Endothelial cell of umbilical vein (primary cell): ENCODE measurements around the gene GLYAT. TPM values are rescaled to one million over a fixed set of nuclear protein-coding genes. Genes with fewer than 3 reads are reported as not detected.

Experiments used
- BruUV-seq: library from RNA; stranded (reverse); fragments of 400-500 nt; replicated peaks from 2 replicates; lab custom pipeline; 2021; lab: Mats Ljungman, UMichigan
- CTCF ChIA-PET: fragments of 300-600, 350-600 bp; sonication (Branson Sonifier 250); formaldehyde crosslinking; loops from one replicate; lab custom pipeline; 2021; ENCODE audit warnings: antibody characterized with exemption, inconsistent platforms; lab: Charles Lee
- POLR2A ChIA-PET: fragments of 300-600, 350-600 bp; sonication (Branson Sonifier 250); formaldehyde crosslinking; loops from one replicate; lab custom pipeline; 2021; ENCODE audit warnings: antibody characterized with exemption, inconsistent platforms; lab: Charles Lee
- DNase-seq: peaks from one replicate; pipeline ENCODE4 v3.0.0-alpha.2; 2011; ENCODE audit warnings: low read depth, low spot score
- FAIRE-seq: peaks from 2 replicates; lab custom pipeline; 2011; peaks lifted over from hg19 to GRCh38; lab: Jason Lieb, UNC
- H2AFZ ChIP-seq: 2 replicates; pipeline ENCODE4 v1.6.0; 2012; ENCODE audit warnings: low read depth, low read length, control low read depth, inconsistent platforms
- H3K27ac ChIP-seq: 2 replicates; pipeline ENCODE4 v1.5.1; 2011; ENCODE audit warnings: low read depth, mild to moderate bottlenecking, control low read depth, low read length, moderate library complexity; ENCODE audit not compliant: insufficient read depth
- H3K27me3 ChIP-seq, 2 experiments: 2 replicates each; pipeline versions ENCODE4 v1.6.0 to v1.6.1; 2011; ENCODE audit warnings: low read length in 2 of 2, mixed read lengths in 1 of 2; ENCODE audit not compliant: control insufficient read depth in 2 of 2, insufficient read depth in 2 of 2
- H3K36me3 ChIP-seq, 2 experiments: 2 replicates in 1 of 2; 3 replicates in 1 of 2; pipeline ENCODE4 v1.5.1; 2011; ENCODE audit warnings: low read length in 2 of 2, mild to moderate bottlenecking in 1 of 2, moderate library complexity in 1 of 2; ENCODE audit not compliant: control insufficient read depth in 2 of 2, insufficient read depth in 2 of 2; ENCODE audit errors: extremely low read depth in 1 of 2
- H3K4me1 ChIP-seq: 3 replicates; pipeline ENCODE4 v1.5.1; 2011; ENCODE audit warnings: mild to moderate bottlenecking, low read length; ENCODE audit not compliant: control insufficient read depth, insufficient read depth; ENCODE audit errors: extremely low read depth
- H3K4me2 ChIP-seq: 2 replicates; pipeline ENCODE4 v1.6.1; 2011; ENCODE audit warnings: low read length, control low read depth, mixed read lengths; ENCODE audit not compliant: insufficient read depth
- H3K4me3 ChIP-seq, 3 experiments: fragments of 200-600 bp in 1 of 3; sonication (generic), shearing (Covaris generic) in 1 of 3; replicated peaks in 1 of 3; 2 replicates each; pipeline ENCODE4 v1.5.1; 2011 to 2016; ENCODE audit warnings: control low read depth in 3 of 3, low read length in 3 of 3, mild to moderate bottlenecking in 2 of 3, inconsistent platforms in 1 of 3, low read depth in 1 of 3, moderate library complexity in 1 of 3; ENCODE audit not compliant: insufficient read depth in 1 of 3
- H3K79me2 ChIP-seq: 2 replicates; pipeline ENCODE4 v1.6.0; 2012; ENCODE audit warnings: low read length, inconsistent platforms; ENCODE audit not compliant: control insufficient read depth, insufficient read depth
- H3K9ac ChIP-seq: replicated peaks from 2 replicates; pipeline ENCODE3; 2011; ENCODE audit warnings: low read length, control low read depth; ENCODE audit not compliant: insufficient read depth; ENCODE audit errors: extremely low read depth
- H3K9me1 ChIP-seq: replicated peaks from 3 replicates; pipeline ENCODE4 v1.6.0; 2011; ENCODE audit warnings: mild to moderate bottlenecking, low read length; ENCODE audit not compliant: control insufficient read depth, insufficient read depth; ENCODE audit errors: extremely low read depth
- H3K9me3 ChIP-seq: replicated peaks from 2 replicates; pipeline ENCODE4 v1.5.1; 2012; ENCODE audit warnings: low read length, inconsistent platforms; ENCODE audit not compliant: control insufficient read depth, insufficient read depth
- H4K20me1 ChIP-seq: replicated peaks from 2 replicates; pipeline ENCODE3; 2011; ENCODE audit warnings: mild to moderate bottlenecking, low read length; ENCODE audit not compliant: control insufficient read depth, insufficient read depth; ENCODE audit errors: extremely low read depth
- CTCF ChIP-seq, 2 donors: IDR thresholded peaks; 1 replicate in 1 of 2; 2 replicates in 1 of 2; pipeline ENCODE4 v1.5.1; 2011; ENCODE audit warnings: low read length in 2 of 2, mild to moderate bottlenecking in 2 of 2, moderate library complexity in 2 of 2, control low read depth in 1 of 2, inconsistent platforms in 1 of 2, low read depth in 1 of 2; ENCODE audit not compliant: insufficient read depth in 1 of 2; ENCODE audit errors: extremely low read depth in 1 of 2
- EZH2 ChIP-seq: IDR thresholded peaks from 2 replicates; pipeline ENCODE4 v1.6.1; 2012; ENCODE audit warnings: borderline replicate concordance, low read depth, mild to moderate bottlenecking, moderate library complexity, low read length, inconsistent platforms; ENCODE audit not compliant: severe bottlenecking
- FOS ChIP-seq: IDR thresholded peaks from 2 replicates; pipeline ENCODE4 v1.6.1; 2011; ENCODE audit warnings: mild to moderate bottlenecking, low read length, moderate library complexity, borderline replicate concordance; ENCODE audit not compliant: insufficient read depth
- JUN ChIP-seq: IDR thresholded peaks from 2 replicates; pipeline ENCODE4 v1.6.1; 2011; ENCODE audit warnings: borderline replicate concordance, low read depth; ENCODE audit not compliant: insufficient read length, insufficient read depth
- MYC ChIP-seq: IDR thresholded peaks from one replicate; pipeline ENCODE4 v1.6.1; 2011; ENCODE audit warnings: mild to moderate bottlenecking, low read depth, low read length
- POLR2A ChIP-seq: IDR thresholded peaks from 2 replicates; pipeline ENCODE4 v1.6.1; 2012; ENCODE audit warnings: low read depth, mild to moderate bottlenecking, control low read depth, low read length
- POLR2AphosphoS5 ChIP-seq: IDR thresholded peaks from 2 replicates; pipeline ENCODE4 v1.6.1; 2012; ENCODE audit warnings: low read depth, mild to moderate bottlenecking, control low read depth, low read length, moderate library complexity; ENCODE audit not compliant: insufficient read depth
- dilution Hi-C: fragments of 300-500 bp; cut with MboI; formaldehyde crosslinking; loops from one replicate; pipeline ENCODE4 v1.15.0; 2019; ENCODE audit warnings: low sequenced_read_pairs; ENCODE audit not compliant: extremely low pct_ligation_motif_present
- intact Hi-C: fragments of 100-400 bp; cut with micrococcal nuclease; formaldehyde crosslinking; loops from one replicate; pipeline ENCODE4 v1.10.0; 2022
- polyA plus RNA-seq, 4 experiments: library from polyadenylated mRNA; depleted of rRNA in 3 of 4; stranded (reverse) in 3 of 4; unstranded in 1 of 4; fragments of >200 nt; gene quantifications; 2 replicates each; pipeline versions ENCODE4 v1.2.1 to v1.2.3, GENCODE V29; 2011 to 2012; ENCODE audit warnings: missing spikeins in 1 of 4
- total RNA-seq: library from RNA; stranded (reverse); gene quantifications from 2 replicates; pipeline ENCODE4 v1.2.3, GENCODE V29; 2021

Gene GLYAT
- total and polyA plus RNA-seq, 2 donors (not counting 3 experiments of a cell fraction or from before 2014, with no cell fraction given) = not detected

DNA sequence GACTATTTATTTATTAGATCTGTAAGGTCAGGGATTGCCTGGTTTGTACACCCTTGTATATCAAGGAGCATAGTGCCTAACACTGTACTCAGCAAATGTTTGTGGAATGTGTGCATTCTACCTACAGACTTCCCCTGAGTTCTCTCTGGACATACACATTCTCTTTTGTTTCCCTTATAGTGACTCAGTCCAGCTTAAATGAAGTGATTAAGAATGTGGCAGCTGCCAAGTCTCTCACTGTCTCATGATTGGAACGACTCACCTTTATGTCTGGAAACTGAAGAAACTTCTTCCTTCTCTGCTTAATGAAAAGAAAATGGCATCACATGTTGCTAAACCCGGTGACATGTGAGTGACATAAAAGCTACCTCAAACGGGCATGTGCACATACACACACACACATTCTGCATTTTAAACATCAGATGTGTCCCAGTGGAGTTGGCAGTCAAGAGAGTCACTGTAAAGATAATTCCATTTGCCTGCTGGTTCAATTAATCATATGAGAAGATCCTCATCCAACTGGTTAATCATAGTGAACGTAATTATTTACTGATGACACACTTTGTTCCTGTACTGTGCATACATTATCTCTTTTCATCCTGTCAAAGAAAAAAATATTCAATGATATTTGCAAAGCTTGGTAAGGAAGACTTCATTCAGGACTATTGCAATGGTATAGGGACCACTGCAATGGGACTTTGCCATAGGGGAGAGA is 42.8 kb downstream of the GLYAT start:
- Histone ChIP-seq H3K36me3 (no peaks in the 10 kb centered on the region), H3K4me1 (no peaks in the 10 kb centered on the region), H3K9me1 (no peaks in the 10 kb centered on the region), H2AFZ (no peak overlapping the region), H3K27ac (no peak overlapping the region), H4K20me1 (no peaks in the 10 kb centered on the region), H3K9me3 (no peaks in the 10 kb centered on the region), H3K4me2 (no peak overlapping the region), H3K4me3 (no peak overlapping the region), H3K27me3 (no peaks in the 10 kb centered on the region), H3K79me2 (no peaks in the 10 kb centered on the region), H3K9ac (no peak overlapping the region)
- CTCF ChIA-PET = no interaction called here
- BruUV-seq = no TSS peak
- TF ChIP-seq JUN (no peak), EZH2 (no peak), CTCF (IDR thresholded peaks at IDR 0.05; ENCODE audit: extremely low read depth in 1 of 2, insufficient read depth in 1 of 2, low read depth in 1 of 2, low read length in 2 of 2) (no peak), POLR2A (no peak), MYC (no peak), POLR2AphosphoS5 (no peak), FOS (no peak)
- FAIRE-seq = no peak
- DNase-seq = no peak
- dilution Hi-C loops = no loop called here
- intact Hi-C loops = no loop called here
- POLR2A ChIA-PET = no interaction called here
